ENCODE data around the gene KMT2A.

DNA sequence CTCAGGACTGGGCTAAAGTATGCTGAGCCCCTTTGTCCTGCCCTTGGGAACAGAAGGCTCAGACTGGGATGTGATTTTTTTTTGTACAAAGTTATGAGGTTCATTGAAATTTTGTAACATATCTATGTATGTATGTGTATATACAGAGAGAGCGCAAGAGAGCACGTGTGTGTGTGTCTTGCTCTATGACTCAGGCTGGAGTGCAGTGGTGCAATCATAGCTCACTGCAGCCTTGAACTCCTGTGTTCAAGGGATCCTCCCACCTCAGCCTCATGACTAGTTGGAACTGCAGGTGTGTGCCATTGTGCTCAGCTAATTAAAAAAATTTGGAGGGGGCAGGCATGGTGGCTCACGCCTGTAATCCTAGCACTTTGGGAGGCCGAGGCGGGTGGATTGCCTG, 100.4 kb downstream of the KMT2A start:
- TF ChIP-seq, protein P1, sequence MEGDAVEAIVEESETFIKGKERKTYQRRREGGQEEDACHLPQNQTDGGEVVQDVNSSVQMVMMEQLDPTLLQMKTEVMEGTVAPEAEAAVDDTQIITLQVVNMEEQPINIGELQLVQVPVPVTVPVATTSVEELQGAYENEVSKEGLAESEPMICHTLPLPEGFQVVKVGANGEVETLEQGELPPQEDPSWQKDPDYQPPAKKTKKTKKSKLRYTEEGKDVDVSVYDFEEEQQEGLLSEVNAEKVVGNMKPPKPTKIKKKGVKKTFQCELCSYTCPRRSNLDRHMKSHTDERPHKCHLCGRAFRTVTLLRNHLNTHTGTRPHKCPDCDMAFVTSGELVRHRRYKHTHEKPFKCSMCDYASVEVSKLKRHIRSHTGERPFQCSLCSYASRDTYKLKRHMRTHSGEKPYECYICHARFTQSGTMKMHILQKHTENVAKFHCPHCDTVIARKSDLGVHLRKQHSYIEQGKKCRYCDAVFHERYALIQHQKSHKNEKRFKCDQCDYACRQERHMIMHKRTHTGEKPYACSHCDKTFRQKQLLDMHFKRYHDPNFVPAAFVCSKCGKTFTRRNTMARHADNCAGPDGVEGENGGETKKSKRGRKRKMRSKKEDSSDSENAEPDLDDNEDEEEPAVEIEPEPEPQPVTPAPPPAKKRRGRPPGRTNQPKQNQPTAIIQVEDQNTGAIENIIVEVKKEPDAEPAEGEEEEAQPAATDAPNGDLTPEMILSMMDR (conservative IDR thresholded peaks at IDR 0.05; ENCODE audit: low read length): no peak
- no peak for TF ChIP-seq EZH2phosphoT487 (IDR thresholded peaks at IDR 0.05; ENCODE audit: borderline replicate concordance)

Data from Loucy (cell line).